Nephron (organoid): Measurements from ENCODE around the gene PRAMEF10.
"Not testable (repeated sequence)": the region's sequence is repeated elsewhere in the genome, so short reads cannot be mapped to it uniquely, and the experiment has no call there.

Experiments used
- H3K27ac Mint-ChIP-seq, 3 experiments: 2 replicates each; pipeline ENCODE4 v1.8.0; 2020; ENCODE audit warnings: mixed read lengths in 3 of 3, mild to moderate bottlenecking in 2 of 3, moderate library complexity in 1 of 3
- H3K27me3 Mint-ChIP-seq: 2 replicates; pipeline ENCODE4 v1.8.0; 2021; ENCODE audit warnings: low read depth, mild to moderate bottlenecking, moderate library complexity, mixed read lengths
- H3K36me3 Mint-ChIP-seq: 2 replicates; pipeline ENCODE4 v1.8.0; 2020; ENCODE audit warnings: low read depth, mixed read lengths
- H3K4me1 Mint-ChIP-seq: 2 replicates; pipeline ENCODE4 v1.8.0; 2020; ENCODE audit warnings: mixed read lengths
- H3K4me3 Mint-ChIP-seq, 3 experiments: 2 replicates each; pipeline ENCODE4 v1.8.0; 2020; ENCODE audit warnings: mild to moderate bottlenecking in 3 of 3, mixed read lengths in 3 of 3, moderate library complexity in 2 of 3
- H3K9me3 Mint-ChIP-seq: 2 replicates; pipeline ENCODE4 v1.8.0; 2020; ENCODE audit warnings: mixed read lengths

Gene PRAMEF10, protein sequence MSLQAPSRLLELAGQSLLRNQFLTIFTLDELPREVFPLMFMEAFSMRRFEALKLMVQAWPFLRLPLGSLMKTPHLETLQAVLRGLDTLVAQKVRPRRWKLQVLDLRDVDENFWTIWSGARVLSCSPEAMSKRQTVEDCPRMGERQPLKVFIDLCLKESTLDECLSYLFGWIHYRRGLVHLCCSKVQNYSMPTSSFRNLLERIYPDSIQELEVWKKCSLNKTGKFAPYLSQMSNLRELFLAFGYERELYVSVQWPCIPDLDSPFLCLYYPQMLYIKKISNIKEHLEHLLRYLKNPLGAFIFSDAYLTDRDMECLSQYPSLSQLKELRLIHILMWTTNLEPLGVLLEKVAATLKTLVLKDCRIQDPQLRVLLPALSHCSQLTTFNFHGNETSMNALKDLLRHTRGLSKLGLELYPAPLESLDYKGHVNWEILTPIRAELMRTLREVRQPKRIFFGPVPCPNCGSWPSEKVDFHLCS

DNA sequence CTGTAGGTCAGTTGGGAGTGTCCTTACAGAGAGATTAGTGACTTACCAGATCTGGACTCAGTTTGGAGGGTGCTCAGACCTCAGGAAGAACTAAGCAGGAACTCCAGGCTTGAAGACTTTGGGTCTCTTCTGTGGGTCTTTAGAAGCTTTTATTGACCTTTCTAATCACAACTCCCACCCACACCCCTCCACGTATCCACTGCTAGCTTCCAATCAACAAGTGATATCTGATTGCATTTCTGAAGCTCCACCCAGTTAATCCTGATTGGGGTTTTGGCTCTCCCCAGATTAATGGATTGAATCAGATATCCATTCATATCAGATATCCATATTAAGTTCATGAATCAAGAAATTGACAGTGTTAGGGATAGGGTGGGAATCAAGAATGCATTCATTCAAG lies at the start of gene PRAMEF10:
PRAMEF10 (minus strand) TSS at position 101 of the 400 bp plus-strand sequence. CDS start 2,423 bp downstream, outside the sequence.
- not testable (repeated sequence) for H3K4me1 Mint-ChIP-seq, H3K9me3 Mint-ChIP-seq, H3K27ac Mint-ChIP-seq, H3K27me3 Mint-ChIP-seq, H3K36me3 Mint-ChIP-seq, H3K4me3 Mint-ChIP-seq

DNA sequence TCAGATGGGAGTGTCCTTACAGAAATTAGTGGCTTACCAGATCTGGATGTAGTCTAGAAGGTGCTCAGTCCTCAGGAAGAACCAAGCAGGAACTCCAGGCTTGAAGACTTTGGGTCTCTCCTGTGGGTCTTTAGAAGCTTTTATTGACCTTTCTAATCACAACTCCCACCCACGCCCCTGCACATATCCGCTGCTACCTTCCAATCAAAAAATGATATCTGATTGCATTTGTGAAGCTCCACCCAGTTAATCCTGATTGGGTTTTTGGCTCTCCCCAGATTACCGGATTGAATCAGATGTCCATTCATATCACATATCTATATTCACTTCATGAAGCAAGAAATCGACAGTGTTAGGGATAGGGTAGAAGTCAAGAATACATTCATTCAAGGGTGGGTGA lies 49.4 kb upstream of the PRAMEF10 start, which contains the start of gene PRAMEF6:
PRAMEF6 (minus strand) TSS at position 101 of the 400 bp plus-strand sequence. CDS start 5,062 bp downstream, outside the sequence.
- not testable (repeated sequence) for H3K4me3 Mint-ChIP-seq, H3K9me3 Mint-ChIP-seq, H3K36me3 Mint-ChIP-seq, H3K4me1 Mint-ChIP-seq, H3K27me3 Mint-ChIP-seq, H3K27ac Mint-ChIP-seq

GRCh38 chr1:12924368-12924767 lies 26.3 kb upstream of the PRAMEF10 start:
- H3K36me3 Mint-ChIP-seq, H3K4me3 Mint-ChIP-seq, H3K27me3 Mint-ChIP-seq: not testable (repeated sequence)

GRCh38 chr1:12921749-12922148 lies 23.7 kb upstream of the PRAMEF10 start:
- not testable (repeated sequence) for H3K9me3 Mint-ChIP-seq, H3K27me3 Mint-ChIP-seq, H3K4me1 Mint-ChIP-seq, H3K36me3 Mint-ChIP-seq, H3K27ac Mint-ChIP-seq, H3K4me3 Mint-ChIP-seq

More at GRCh38 chr1:12924368-12924767, 26.3 kb upstream of the PRAMEF10 start:
- not testable (repeated sequence) for H3K27ac Mint-ChIP-seq, H3K4me1 Mint-ChIP-seq, H3K9me3 Mint-ChIP-seq

DNA sequence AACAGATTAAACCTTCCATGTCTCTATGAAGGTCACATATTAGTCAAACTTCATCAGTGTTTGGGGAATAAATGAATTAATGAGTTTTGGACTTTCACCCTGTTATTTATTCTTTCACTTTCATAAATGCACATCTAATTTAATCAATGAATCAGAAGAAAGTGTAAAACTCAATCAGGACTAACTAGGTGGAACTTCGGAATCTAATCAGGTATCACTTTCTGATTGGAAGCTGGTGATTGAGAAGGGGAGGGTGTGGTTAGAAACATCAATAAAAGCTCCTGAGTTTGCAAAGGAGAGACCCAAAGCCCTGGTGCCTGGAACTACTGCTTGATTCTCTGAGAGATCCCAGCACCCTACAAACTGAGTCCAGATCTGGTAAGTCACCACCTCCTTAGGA lies 18.2 kb upstream of the PRAMEF10 start, which contains the start of gene PRAMEF7:
PRAMEF7 (plus strand) TSS at position 301 of the 400 bp plus-strand sequence. CDS start 1,083 bp downstream, outside the sequence.
- H3K27me3 Mint-ChIP-seq, H3K36me3 Mint-ChIP-seq, H3K9me3 Mint-ChIP-seq, H3K27ac Mint-ChIP-seq, H3K4me1 Mint-ChIP-seq, H3K4me3 Mint-ChIP-seq: not testable (repeated sequence)

DNA sequence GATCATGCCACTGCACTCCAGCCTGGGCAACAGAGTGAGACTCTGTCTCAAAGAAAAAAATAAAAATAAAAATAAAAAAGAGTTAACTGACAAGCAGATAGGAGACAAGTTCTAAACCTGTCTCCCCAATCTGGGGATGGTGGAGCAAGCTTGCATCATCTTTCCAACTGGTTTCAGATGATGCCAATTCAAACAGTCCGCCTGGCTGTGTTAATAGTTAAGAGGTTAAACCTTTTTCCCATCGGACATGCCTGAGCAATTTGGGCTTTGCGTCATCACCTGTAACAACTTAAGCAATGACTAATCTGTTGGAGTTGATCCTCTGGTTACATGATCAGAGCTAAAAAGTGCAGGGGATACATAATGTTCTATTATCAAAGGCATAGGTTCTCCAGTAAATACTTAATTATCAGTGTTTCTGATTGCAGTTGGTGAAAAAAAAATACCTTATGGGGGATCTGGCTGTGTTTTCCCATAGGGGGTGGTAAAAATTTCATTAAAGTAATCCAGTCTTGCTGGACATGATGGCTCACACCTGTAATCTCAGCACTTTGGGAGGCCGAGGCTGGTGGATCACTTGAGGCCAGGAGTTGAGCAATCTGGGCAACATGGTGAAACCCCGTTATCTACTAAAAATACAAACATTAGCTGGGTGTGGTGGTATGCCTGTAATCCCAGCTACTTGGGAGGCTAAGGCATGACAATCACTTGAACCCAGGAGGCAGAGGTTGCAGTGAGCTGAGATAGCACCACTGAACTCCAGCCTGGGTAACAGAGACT lies 5.9 kb upstream of the PRAMEF10 start:
- H3K36me3 Mint-ChIP-seq, H3K4me1 Mint-ChIP-seq, H3K27me3 Mint-ChIP-seq, H3K27ac Mint-ChIP-seq, H3K4me3 Mint-ChIP-seq, H3K9me3 Mint-ChIP-seq: not testable (repeated sequence)

- not testable (repeated sequence) for H3K27ac Mint-ChIP-seq, H3K27me3 Mint-ChIP-seq, H3K36me3 Mint-ChIP-seq, H3K4me3 Mint-ChIP-seq, H3K9me3 Mint-ChIP-seq, H3K4me1 Mint-ChIP-seq
Observed at GRCh38 chr1:12899186-12899585, 1.1 kb upstream of the PRAMEF10 start.

GRCh38 chr1:12886101-12886500 lies 12.0 kb downstream of the PRAMEF10 start, which contains the start of gene PRAMEF4:
PRAMEF4 (minus strand) TSS chr1:12886201; CDS start chr1:12883394, 2,807 bp downstream.
- H3K27me3 Mint-ChIP-seq, H3K36me3 Mint-ChIP-seq, H3K9me3 Mint-ChIP-seq, H3K4me3 Mint-ChIP-seq, H3K4me1 Mint-ChIP-seq, H3K27ac Mint-ChIP-seq: not testable (repeated sequence)

- H3K27ac Mint-ChIP-seq, H3K4me3 Mint-ChIP-seq, H3K9me3 Mint-ChIP-seq, H3K36me3 Mint-ChIP-seq, H3K27me3 Mint-ChIP-seq, H3K4me1 Mint-ChIP-seq: not testable (repeated sequence)
Observed at GRCh38 chr1:12878453-12878852, 19.6 kb downstream of the PRAMEF10 start.

DNA sequence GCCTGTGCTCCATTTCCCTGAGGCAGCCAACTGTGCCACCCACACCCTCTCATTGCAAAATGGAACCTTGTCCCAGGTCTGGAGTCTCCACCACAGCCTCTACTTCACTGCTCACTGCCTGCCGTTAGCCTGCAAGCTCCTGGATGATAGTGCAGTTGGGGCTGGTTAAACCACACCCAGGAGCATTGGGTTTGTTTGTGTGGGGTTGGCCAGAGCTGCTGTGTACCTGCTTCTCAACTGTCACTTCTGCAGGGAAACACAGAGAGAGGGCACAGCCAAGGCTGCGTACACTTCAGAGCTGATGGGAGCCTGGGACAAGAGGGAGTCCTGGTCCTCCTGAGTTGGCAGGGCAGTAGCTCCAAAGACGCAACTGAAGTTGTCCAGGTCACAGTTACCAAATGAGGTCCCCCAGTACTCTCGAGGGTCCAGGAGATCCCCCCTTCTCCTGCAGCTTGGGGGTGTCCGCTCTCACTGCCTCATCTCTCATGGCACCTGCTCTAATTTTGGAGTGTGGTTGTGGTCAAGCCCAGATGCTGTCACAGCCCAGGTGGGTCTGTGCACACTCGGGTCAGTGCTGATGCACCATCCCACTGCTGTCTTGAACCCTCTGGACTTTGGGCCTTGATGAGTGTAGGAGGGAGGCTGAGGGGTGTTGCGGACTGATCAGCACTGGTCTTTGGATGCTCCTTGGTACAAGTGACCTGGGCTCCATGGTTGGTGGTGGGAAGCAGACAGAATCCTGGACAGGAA lies 34.8 kb downstream of the PRAMEF10 start:
- H3K27me3 Mint-ChIP-seq, H3K4me1 Mint-ChIP-seq, H3K4me3 Mint-ChIP-seq, H3K9me3 Mint-ChIP-seq, H3K27ac Mint-ChIP-seq, H3K36me3 Mint-ChIP-seq: not testable (repeated sequence)

GRCh38 chr1:12856786-12857185 lies 41.3 kb downstream of the PRAMEF10 start, which contains the start of gene PRAMEF2:
PRAMEF2 (plus strand) TSS chr1:12857086; CDS start chr1:12859010, 1,924 bp downstream.
- not testable (repeated sequence) for H3K36me3 Mint-ChIP-seq, H3K4me1 Mint-ChIP-seq, H3K27ac Mint-ChIP-seq, H3K9me3 Mint-ChIP-seq, H3K4me3 Mint-ChIP-seq, H3K27me3 Mint-ChIP-seq
